Lower lobe of right lung (tissue), 2 donors: ENCODE results near the gene IL3. TPM values are rescaled to one million over a fixed set of nuclear protein-coding genes. Genes with fewer than 3 reads are reported as not detected.

Experiments
- ATAC-seq, 2 donors: fragments of 200-7000 bp; cut with Tn5 transposase; one replicate each; pipeline ENCODE4 v1.9.1; 2020 to 2022; ENCODE audit warnings: mild to moderate bottlenecking in 2 of 2, moderate library complexity in 2 of 2
- DNase-seq: peaks from one replicate; pipeline ENCODE4 v3.0.0-alpha.2; 2020
- H3K27ac ChIP-seq: fragments of 200-600 bp; one replicate; pipeline ENCODE4 v1.8.0; 2022
- H3K27me3 ChIP-seq: fragments of 200-600 bp; one replicate; pipeline ENCODE4 v1.8.0; 2022; ENCODE audit warnings: low read depth
- H3K36me3 ChIP-seq: fragments of 200-600 bp; one replicate; pipeline ENCODE4 v1.8.0; 2022; ENCODE audit warnings: mild to moderate bottlenecking
- H3K4me1 ChIP-seq: fragments of 200-600 bp; one replicate; pipeline ENCODE4 v1.8.0; 2022
- H3K4me3 ChIP-seq: fragments of 200-600 bp; one replicate; pipeline ENCODE4 v1.8.0; 2022; ENCODE audit warnings: mild to moderate bottlenecking
- H3K9me3 ChIP-seq: fragments of 200-600 bp; one replicate; pipeline ENCODE4 v1.8.0; 2022
- intact Hi-C: fragments of 100-400 bp; cut with DNase I; formaldehyde crosslinking; loops from one replicate; pipeline ENCODE4 v1.11.0; 2022
- total RNA-seq: library from RNA; stranded (reverse); fragmentation: NEBNext Ultra II Directional; extraction: Animal tissue kit (Norgen Biotek cat#: 25700); gene quantifications from one replicate; pipeline ENCODE4 v1.2.1, GENCODE V29; 2021
- TF ChIP-seq, protein P1 (sequence below): fragments of 200-600 bp; IDR thresholded peaks from one replicate; pipeline ENCODE4 v1.8.0; 2022; ENCODE audit warnings: antibody characterized with exemption, mild to moderate bottlenecking
- donor health status: DM: no; HTN: yes; CAD: no; lungs with severe emphysema.

IL3 gene
- total RNA-seq, 1 donor from 2014 or later, result not detected

DNA sequence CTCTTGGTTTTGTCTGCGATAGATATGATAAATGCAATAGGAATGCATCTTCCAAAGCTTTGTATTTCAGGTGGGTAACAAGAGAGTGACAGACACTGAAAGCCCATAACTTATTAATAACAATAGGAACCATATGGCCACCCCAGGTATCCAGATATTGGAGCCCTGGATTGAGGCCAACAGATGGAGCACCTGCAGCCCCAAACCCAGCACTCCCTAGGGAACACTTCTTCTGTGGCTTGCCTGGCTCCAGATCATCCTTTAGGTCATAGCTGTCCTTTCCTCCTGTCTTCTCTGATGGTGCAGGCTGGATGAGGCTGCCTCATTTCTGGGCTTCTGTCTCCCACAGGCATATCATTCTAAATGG lies 5.0 kb upstream of the IL3 start:
- intact Hi-C loops, result no loop called here

GRCh38 chr5:132055808-132056609 lies 4.4 kb upstream of the IL3 start:
- Histone ChIP-seq H3K27me3 (peaks cover 5% of the 10 kb centered on the region), H3K4me1 (no peaks in the 10 kb centered on the region), H3K27ac (no peak overlapping the region), H3K4me3 (no peak overlapping the region), H3K9me3 (no peaks in the 10 kb centered on the region), H3K36me3 (no peaks in the 10 kb centered on the region)
- peak; percentile 24 for DNase-seq
- peak in 1 of 2 donors; percentile 40 for ATAC-seq
- TF ChIP-seq, protein P1, sequence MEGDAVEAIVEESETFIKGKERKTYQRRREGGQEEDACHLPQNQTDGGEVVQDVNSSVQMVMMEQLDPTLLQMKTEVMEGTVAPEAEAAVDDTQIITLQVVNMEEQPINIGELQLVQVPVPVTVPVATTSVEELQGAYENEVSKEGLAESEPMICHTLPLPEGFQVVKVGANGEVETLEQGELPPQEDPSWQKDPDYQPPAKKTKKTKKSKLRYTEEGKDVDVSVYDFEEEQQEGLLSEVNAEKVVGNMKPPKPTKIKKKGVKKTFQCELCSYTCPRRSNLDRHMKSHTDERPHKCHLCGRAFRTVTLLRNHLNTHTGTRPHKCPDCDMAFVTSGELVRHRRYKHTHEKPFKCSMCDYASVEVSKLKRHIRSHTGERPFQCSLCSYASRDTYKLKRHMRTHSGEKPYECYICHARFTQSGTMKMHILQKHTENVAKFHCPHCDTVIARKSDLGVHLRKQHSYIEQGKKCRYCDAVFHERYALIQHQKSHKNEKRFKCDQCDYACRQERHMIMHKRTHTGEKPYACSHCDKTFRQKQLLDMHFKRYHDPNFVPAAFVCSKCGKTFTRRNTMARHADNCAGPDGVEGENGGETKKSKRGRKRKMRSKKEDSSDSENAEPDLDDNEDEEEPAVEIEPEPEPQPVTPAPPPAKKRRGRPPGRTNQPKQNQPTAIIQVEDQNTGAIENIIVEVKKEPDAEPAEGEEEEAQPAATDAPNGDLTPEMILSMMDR, result no peak
- intact Hi-C loops, result no loop called here

More for the DNA sequence above, 5.0 kb upstream of the IL3 start:
- Histone ChIP-seq H3K27me3 (peaks cover 5% of the 10 kb centered on the region), H3K9me3 (no peaks in the 10 kb centered on the region), H3K27ac (no peak overlapping the region), H3K4me1 (no peaks in the 10 kb centered on the region), H3K4me3 (no peak overlapping the region), H3K36me3 (no peaks in the 10 kb centered on the region)
- ATAC-seq (no peak), DNase-seq (no peak)
- TF ChIP-seq, protein P1, result no peak

DNA sequence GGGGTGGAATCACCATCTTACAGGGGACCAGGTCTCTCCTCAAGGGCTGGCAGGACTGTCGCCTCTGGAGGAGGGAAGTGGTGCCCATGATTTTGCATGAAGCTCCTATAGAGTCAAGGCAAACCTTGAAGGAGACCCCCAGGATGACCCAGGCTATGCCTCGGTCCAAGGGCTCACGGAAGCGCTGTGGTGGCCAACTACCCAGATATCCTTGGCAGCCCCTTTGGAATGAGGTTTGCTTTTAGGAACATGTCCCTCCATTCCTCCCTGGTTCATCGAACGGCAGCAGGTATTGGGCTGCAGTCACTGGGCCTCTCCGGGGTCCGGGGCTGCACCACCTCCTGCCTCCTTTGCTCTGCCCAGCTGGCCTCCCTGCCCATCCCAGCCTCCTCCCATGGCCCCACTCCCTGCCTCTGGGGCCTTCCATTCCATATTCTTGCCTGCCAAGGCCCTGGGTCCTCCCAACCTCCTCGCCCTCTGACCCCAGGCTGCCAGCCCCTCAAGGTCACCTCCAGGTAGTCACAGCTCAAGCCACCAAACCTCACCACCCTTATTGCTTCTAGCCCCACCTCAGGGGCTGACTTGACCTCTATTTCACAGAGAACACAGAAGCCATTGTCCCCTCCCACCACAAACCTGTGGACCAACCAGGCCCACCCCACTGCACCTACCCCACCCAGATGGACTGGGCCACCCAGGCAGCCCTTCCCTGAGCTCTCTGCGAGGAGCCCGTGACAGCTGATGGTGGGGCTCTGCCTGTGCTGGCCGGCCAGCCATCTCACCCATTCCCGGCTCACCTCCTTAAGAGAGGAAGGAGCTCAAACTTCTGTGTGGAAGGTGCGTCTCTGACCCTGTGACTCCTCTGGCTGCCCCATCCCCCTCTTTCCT lies 3.6 kb upstream of the IL3 start:
- Histone ChIP-seq H3K4me3 (no peak overlapping the region), H3K27me3 (no peaks in the 10 kb centered on the region), H3K36me3 (no peaks in the 10 kb centered on the region), H3K27ac (no peak overlapping the region), H3K9me3 (no peaks in the 10 kb centered on the region), H3K4me1 (no peaks in the 10 kb centered on the region)
- intact Hi-C loops, result no loop called here
- DNase-seq (no peak), ATAC-seq (no peak)
- TF ChIP-seq, protein P1, result no peak

- DNase-seq (peak; percentile 24), ATAC-seq (no peak)
- Histone ChIP-seq H3K27ac (no peak overlapping the region), H3K4me3 (no peak overlapping the region), H3K9me3 (no peaks in the 10 kb centered on the region), H3K4me1 (no peaks in the 10 kb centered on the region), H3K36me3 (no peaks in the 10 kb centered on the region), H3K27me3 (no peaks in the 10 kb centered on the region)
- intact Hi-C loops, result no loop called here
- TF ChIP-seq, protein P1, result no peak
Measured at GRCh38 chr5:132057498-132058255, 2.8 kb upstream of the IL3 start.

- intact Hi-C loops, result no loop called here
- DNase-seq, result no peak
- H3K27me3 ChIP-seq, result no peaks in the 10 kb centered on the region
- H3K9me3 ChIP-seq, result no peaks in the 10 kb centered on the region
- H3K36me3 ChIP-seq, result no peaks in the 10 kb centered on the region
- H3K27ac ChIP-seq, result no peak overlapping the region
- no peak overlapping the region for H3K4me3 ChIP-seq
- no peaks in the 10 kb centered on the region for H3K4me1 ChIP-seq
- TF ChIP-seq, protein P1, result no peak
- no peak for ATAC-seq
Measured at GRCh38 chr5:132058646-132059042, 1.8 kb upstream of the IL3 start.
